ENCODE results near the gene COL27A1.

DNA sequence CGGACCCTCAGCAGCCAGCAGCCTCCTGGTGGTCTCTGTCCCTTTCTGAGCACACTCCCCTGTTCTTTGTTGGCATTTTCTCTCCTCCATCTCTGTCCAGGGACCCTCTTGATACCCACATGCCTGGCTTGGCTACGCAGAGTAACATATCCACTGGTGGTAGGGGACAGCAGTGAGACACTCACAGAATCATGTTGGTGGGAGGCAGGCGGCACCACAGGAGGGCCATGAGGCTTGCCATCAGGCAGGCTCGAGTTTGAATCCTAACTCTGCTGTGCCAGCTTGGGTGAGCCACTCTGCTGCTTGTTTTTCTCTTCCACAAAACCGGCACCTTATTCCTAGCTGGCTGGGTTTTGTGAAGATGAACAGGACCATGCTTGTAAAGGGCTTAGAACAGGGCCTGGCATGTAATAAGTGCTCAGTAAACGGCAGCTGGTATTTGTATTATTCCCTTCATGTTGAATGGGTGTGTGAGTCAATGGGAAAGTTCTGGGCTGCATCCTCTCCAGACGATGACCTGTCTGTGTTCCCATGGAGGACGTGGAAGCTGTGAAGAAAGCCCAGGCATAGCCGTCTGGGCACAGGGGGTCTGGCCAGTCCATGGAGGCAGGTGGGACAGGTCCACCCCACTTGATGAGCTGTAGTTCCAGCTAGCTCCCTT is 2.3 kb downstream of the COL27A1 start:
- TF ChIP-seq, protein P1, sequence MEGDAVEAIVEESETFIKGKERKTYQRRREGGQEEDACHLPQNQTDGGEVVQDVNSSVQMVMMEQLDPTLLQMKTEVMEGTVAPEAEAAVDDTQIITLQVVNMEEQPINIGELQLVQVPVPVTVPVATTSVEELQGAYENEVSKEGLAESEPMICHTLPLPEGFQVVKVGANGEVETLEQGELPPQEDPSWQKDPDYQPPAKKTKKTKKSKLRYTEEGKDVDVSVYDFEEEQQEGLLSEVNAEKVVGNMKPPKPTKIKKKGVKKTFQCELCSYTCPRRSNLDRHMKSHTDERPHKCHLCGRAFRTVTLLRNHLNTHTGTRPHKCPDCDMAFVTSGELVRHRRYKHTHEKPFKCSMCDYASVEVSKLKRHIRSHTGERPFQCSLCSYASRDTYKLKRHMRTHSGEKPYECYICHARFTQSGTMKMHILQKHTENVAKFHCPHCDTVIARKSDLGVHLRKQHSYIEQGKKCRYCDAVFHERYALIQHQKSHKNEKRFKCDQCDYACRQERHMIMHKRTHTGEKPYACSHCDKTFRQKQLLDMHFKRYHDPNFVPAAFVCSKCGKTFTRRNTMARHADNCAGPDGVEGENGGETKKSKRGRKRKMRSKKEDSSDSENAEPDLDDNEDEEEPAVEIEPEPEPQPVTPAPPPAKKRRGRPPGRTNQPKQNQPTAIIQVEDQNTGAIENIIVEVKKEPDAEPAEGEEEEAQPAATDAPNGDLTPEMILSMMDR (IDR thresholded peaks at IDR 0.05; ENCODE audit: poor library complexity) = no peak
- TF ChIP-seq EZH2phosphoT487 (IDR thresholded peaks at IDR 0.05; ENCODE audit: low read depth, severe bottlenecking, unreplicated experiment) = no peak
